Ramos (cell line): Measurements from ENCODE around the gene USP24.

Experiments
- in situ Hi-C: fragments of 300-500 bp; cut with MboI; formaldehyde crosslinking; loops from one replicate; pipeline ENCODE4 v1.14.3; 2022; ENCODE audit warnings: low sequenced_read_pairs; ENCODE audit not compliant: unreplicated experiment

Gene USP24

GRCh38 chr1:55059302-55060132 lies 155.6 kb downstream of the USP24 start:
- in situ Hi-C loops, result no loop called here

GRCh38 chr1:55057956-55058298 lies 157.2 kb downstream of the USP24 start:
- in situ Hi-C loops, result no loop called here

- in situ Hi-C loops, result no loop called here
These were observed 157.8 kb downstream of the USP24 start for GRCh38 chr1:55057270-55057955.

GRCh38 chr1:55056632-55056992 lies 158.6 kb downstream of the USP24 start:
- in situ Hi-C loops, result no loop called here

GRCh38 chr1:55055951-55056631 lies 159.1 kb downstream of the USP24 start:
- in situ Hi-C loops, result no loop called here

GRCh38 chr1:55055084-55055882 lies 159.9 kb downstream of the USP24 start:
- in situ Hi-C loops, result no loop called here

GRCh38 chr1:55054396-55054795 lies 160.8 kb downstream of the USP24 start:
- in situ Hi-C loops, result no loop called here

- in situ Hi-C loops, result no loop called here
These were observed 161.8 kb downstream of the USP24 start for GRCh38 chr1:55053265-55053954.

- in situ Hi-C loops, result no loop called here
These were observed 162.7 kb downstream of the USP24 start for GRCh38 chr1:55052221-55053142.

- in situ Hi-C loops, result no loop called here
These were observed 163.5 kb downstream of the USP24 start for GRCh38 chr1:55051621-55052020.

GRCh38 chr1:55051169-55051568 lies 164.0 kb downstream of the USP24 start:
- in situ Hi-C loops, result no loop called here

GRCh38 chr1:55050283-55050682 lies 164.9 kb downstream of the USP24 start:
- in situ Hi-C loops, result no loop called here

- in situ Hi-C loops, result no loop called here
These were observed 165.3 kb downstream of the USP24 start for GRCh38 chr1:55049914-55050278.

- in situ Hi-C loops, result no loop called here
These were observed 165.8 kb downstream of the USP24 start for GRCh38 chr1:55049271-55049913.

- in situ Hi-C loops, result no loop called here
These were observed 166.5 kb downstream of the USP24 start for GRCh38 chr1:55048453-55049270.

- in situ Hi-C loops, result no loop called here
These were observed 167.6 kb downstream of the USP24 start for GRCh38 chr1:55047611-55048010.

GRCh38 chr1:55046871-55047270 lies 168.3 kb downstream of the USP24 start:
- in situ Hi-C loops, result no loop called here

GRCh38 chr1:55045430-55045829 lies 169.7 kb downstream of the USP24 start:
- in situ Hi-C loops, result no loop called here
